ENCODE results near the gene ADAD2.

Gene ADAD2

GRCh38 chr16:84226026-84226425, 35.1 kb downstream of the ADAD2 start:
- DNase-seq = no peak

- DNase-seq = no peak
Observed at GRCh38 chr16:84227548-84227947, 36.6 kb downstream of the ADAD2 start.

- peak; percentile 54 to 72 for DNase-seq
Observed at GRCh38 chr16:84228256-84228838, 37.4 kb downstream of the ADAD2 start.

- DNase-seq = no peak
Observed at GRCh38 chr16:84229471-84229870, 38.5 kb downstream of the ADAD2 start.

GRCh38 chr16:84232060-84232459, 41.1 kb downstream of the ADAD2 start:
- no peak for DNase-seq

GRCh38 chr16:84232969-84233368, 42.0 kb downstream of the ADAD2 start:
- DNase-seq = no peak

GRCh38 chr16:84233748-84234147, 42.8 kb downstream of the ADAD2 start:
- DNase-seq = no peak

- no peak for DNase-seq
Observed at GRCh38 chr16:84234321-84235241, 43.6 kb downstream of the ADAD2 start.

GRCh38 chr16:84236671-84237070, 45.7 kb downstream of the ADAD2 start:
- DNase-seq = no peak

GRCh38 chr16:84237994-84238750, 47.2 kb downstream of the ADAD2 start:
- DNase-seq = no peak

- peak; percentile 59 to 67 for DNase-seq
Observed at GRCh38 chr16:84239141-84239769, 48.3 kb downstream of the ADAD2 start.

GRCh38 chr16:84239909-84240308, 49.0 kb downstream of the ADAD2 start, which contains the start of gene KCNG4:
KCNG4 (minus strand) TSS chr16:84240012; CDS start chr16:84237485, 2,527 bp downstream.
- no peak for DNase-seq

GRCh38 chr16:84240455-84240854, 49.5 kb downstream of the ADAD2 start:
- DNase-seq = no peak

- DNase-seq = no peak
Observed at GRCh38 chr16:84241778-84242177, 50.8 kb downstream of the ADAD2 start.

GRCh38 chr16:84242839-84243238, 51.9 kb downstream of the ADAD2 start:
- DNase-seq = no peak

GRCh38 chr16:84243732-84244131, 52.8 kb downstream of the ADAD2 start:
- DNase-seq = no peak

- no peak for DNase-seq
Observed at GRCh38 chr16:84244728-84245127, 53.8 kb downstream of the ADAD2 start.

GRCh38 chr16:84245956-84246678, 55.2 kb downstream of the ADAD2 start:
- DNase-seq = no peak

- DNase-seq = no peak
Observed at GRCh38 chr16:84246679-84247077, 55.7 kb downstream of the ADAD2 start.

All from inflammatory macrophage treated with lipopolysaccharide for 1 hour (primary cell).